Calu3 (cell line): ENCODE results near the gene OBP2B. TPM values are rescaled to one million over a fixed set of nuclear protein-coding genes. Genes with fewer than 3 reads are reported as not detected.
A peak's percentile ranks its signal among the peaks of the same experiment; 100 is the strongest.
"Not testable (repeated sequence)": the region's sequence is repeated elsewhere in the genome, so short reads cannot be mapped to it uniquely, and the experiment has no call there.

Experiments
- BruUV-seq: library from RNA; stranded (reverse); fragments of 400-500 nt; replicated peaks from 2 replicates; lab custom pipeline; 2021; lab: Mats Ljungman, UMichigan
- CTCF ChIA-PET: fragments of 300-600 bp; sonication (Branson Sonifier 250); formaldehyde crosslinking; loops from one replicate; lab custom pipeline; 2022; ENCODE audit warnings: antibody characterized with exemption; lab: Charles Lee
- DNase-seq: peaks from one replicate; pipeline ENCODE4 v3.0.0; 2022
- H3K27ac Mint-ChIP-seq: one replicate; pipeline ENCODE4 v1.8.0; 2022; ENCODE audit warnings: mixed read lengths; ENCODE audit not compliant: unreplicated experiment
- H3K27me3 Mint-ChIP-seq: one replicate; pipeline ENCODE4 v1.8.0; 2022; ENCODE audit warnings: mixed read lengths; ENCODE audit not compliant: unreplicated experiment
- H3K36me3 Mint-ChIP-seq: one replicate; pipeline ENCODE4 v1.8.0; 2022; ENCODE audit warnings: mild to moderate bottlenecking, moderate library complexity, mixed read lengths; ENCODE audit not compliant: insufficient read depth, unreplicated experiment
- H3K4me1 Mint-ChIP-seq: one replicate; pipeline ENCODE4 v1.8.0; 2022; ENCODE audit warnings: mild to moderate bottlenecking, low read depth, mixed read lengths; ENCODE audit not compliant: unreplicated experiment
- H3K4me3 Mint-ChIP-seq: one replicate; pipeline ENCODE4 v1.8.0; 2022; ENCODE audit warnings: mild to moderate bottlenecking, low read depth, moderate library complexity, mixed read lengths; ENCODE audit not compliant: unreplicated experiment
- H3K9me3 Mint-ChIP-seq: one replicate; pipeline ENCODE4 v1.8.0; 2022; ENCODE audit warnings: low read depth, mixed read lengths; ENCODE audit not compliant: unreplicated experiment
- intact Hi-C: fragments of 100-400 bp; cut with micrococcal nuclease; formaldehyde crosslinking; loops from one replicate; pipeline ENCODE4 v1.10.0; 2022; ENCODE audit not compliant: unreplicated experiment
- total RNA-seq: library from RNA; stranded (reverse); gene quantifications from 2 replicates; pipeline ENCODE4 v1.2.3, GENCODE V29; 2022
- TF ChIP-seq, protein P1 (sequence below): fragments of 200-600 bp; IDR thresholded peaks from one replicate; pipeline ENCODE4 v1.8.0; 2022; ENCODE audit warnings: antibody characterized with exemption; ENCODE audit not compliant: unreplicated experiment

Gene OBP2B
- total RNA-seq, 1 experiment from 2014 or later, result not detected

DNA sequence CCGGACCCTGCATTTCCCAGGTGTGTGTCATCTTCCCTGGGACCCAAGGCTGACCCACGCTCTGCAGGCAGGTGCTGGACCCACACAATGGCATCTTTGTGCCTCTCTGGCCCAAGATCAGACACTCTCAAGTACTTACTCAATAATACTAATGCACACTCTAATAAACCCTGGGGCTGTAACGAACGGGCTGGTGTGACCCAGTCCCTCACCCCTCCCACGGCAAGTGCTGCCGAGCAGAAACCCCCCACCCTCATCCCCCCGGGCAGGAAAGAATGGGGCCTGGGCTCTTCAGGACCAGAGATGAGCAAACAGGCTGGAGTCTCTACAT, 1.1 kb upstream of the OBP2B start:
- no TSS peak for BruUV-seq
- Mint-ChIP-seq H3K27ac (no peak overlapping the region), H3K9me3 (no peaks in the 10 kb centered on the region)

GRCh38 chr9:133209327-133210201, 514 bp upstream of the OBP2B start:
- BruUV-seq, CTCF ChIA-PET, DNase-seq, H3K9me3 Mint-ChIP-seq, H3K36me3 Mint-ChIP-seq, H3K4me3 Mint-ChIP-seq, intact Hi-C loops, H3K27me3 Mint-ChIP-seq, H3K27ac Mint-ChIP-seq: not testable (repeated sequence)
- H3K4me1 Mint-ChIP-seq, result peaks cover 20% of the 10 kb centered on the region

More for the DNA sequence above, 1.1 kb upstream of the OBP2B start:
- no peak overlapping the region for H3K4me3 Mint-ChIP-seq
- intact Hi-C loops, result no loop called here
- H3K36me3 Mint-ChIP-seq, result peaks cover under 1% of the 10 kb centered on the region
- peak; percentile 70 for DNase-seq
- peaks cover 23% of the 10 kb centered on the region for H3K4me1 Mint-ChIP-seq
- H3K27me3 Mint-ChIP-seq, result no peaks in the 10 kb centered on the region
- CTCF ChIA-PET, result no interaction called here
- TF ChIP-seq, protein P1, sequence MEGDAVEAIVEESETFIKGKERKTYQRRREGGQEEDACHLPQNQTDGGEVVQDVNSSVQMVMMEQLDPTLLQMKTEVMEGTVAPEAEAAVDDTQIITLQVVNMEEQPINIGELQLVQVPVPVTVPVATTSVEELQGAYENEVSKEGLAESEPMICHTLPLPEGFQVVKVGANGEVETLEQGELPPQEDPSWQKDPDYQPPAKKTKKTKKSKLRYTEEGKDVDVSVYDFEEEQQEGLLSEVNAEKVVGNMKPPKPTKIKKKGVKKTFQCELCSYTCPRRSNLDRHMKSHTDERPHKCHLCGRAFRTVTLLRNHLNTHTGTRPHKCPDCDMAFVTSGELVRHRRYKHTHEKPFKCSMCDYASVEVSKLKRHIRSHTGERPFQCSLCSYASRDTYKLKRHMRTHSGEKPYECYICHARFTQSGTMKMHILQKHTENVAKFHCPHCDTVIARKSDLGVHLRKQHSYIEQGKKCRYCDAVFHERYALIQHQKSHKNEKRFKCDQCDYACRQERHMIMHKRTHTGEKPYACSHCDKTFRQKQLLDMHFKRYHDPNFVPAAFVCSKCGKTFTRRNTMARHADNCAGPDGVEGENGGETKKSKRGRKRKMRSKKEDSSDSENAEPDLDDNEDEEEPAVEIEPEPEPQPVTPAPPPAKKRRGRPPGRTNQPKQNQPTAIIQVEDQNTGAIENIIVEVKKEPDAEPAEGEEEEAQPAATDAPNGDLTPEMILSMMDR, result no peak

DNA sequence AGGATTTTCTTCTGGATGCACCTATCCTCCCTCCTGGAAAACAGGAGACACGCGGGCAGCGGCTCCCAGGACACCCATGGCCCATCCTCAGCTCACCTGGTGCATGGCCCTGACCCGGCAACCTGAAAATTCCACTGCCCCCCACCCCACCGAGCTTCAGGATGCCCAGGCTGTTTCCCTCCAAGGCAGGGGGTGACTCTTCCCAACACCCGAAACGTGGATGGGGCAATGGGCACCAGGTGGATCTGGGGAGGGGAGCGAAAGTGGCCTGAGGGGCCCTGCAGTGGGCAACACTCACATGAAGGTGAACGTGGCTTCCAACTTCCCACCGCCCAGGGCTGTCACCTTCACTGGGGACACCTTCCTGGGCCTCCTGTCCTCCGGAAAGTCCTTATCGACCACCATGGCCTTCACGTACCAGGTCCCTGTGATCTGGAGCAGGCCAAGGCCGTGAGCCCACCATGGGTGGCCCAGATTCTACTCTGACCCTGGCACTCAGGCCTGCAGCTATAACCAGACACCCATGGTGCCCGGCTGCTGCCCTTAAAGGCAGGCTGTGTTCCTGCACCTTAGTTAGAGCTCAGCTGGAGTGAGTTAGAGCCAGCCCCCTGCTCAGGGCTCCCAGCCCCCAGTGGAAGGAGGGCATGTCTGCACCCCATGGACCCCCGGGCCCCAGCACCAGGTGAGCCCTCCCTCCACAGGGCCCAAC, 725 bp downstream of the OBP2B start:
- BruUV-seq, H3K27me3 Mint-ChIP-seq, CTCF ChIA-PET, DNase-seq, intact Hi-C loops, H3K9me3 Mint-ChIP-seq, H3K36me3 Mint-ChIP-seq, H3K4me3 Mint-ChIP-seq, H3K27ac Mint-ChIP-seq: not testable (repeated sequence)
- peaks cover 12% of the 10 kb centered on the region for H3K4me1 Mint-ChIP-seq

GRCh38 chr9:133207540-133208170, 1.4 kb downstream of the OBP2B start:
- H3K27ac Mint-ChIP-seq, result no peak overlapping the region
- peaks cover 4% of the 10 kb centered on the region for H3K36me3 Mint-ChIP-seq
- CTCF ChIA-PET, result no interaction called here
- intact Hi-C loops, result no loop called here
- TF ChIP-seq, protein P1, result no peak
- H3K4me3 Mint-ChIP-seq, result no peak overlapping the region
- H3K4me1 Mint-ChIP-seq, result peaks cover 12% of the 10 kb centered on the region
- H3K9me3 Mint-ChIP-seq, result no peaks in the 10 kb centered on the region
- no peak for DNase-seq
- H3K27me3 Mint-ChIP-seq, result no peaks in the 10 kb centered on the region
- BruUV-seq, result no TSS peak

DNA sequence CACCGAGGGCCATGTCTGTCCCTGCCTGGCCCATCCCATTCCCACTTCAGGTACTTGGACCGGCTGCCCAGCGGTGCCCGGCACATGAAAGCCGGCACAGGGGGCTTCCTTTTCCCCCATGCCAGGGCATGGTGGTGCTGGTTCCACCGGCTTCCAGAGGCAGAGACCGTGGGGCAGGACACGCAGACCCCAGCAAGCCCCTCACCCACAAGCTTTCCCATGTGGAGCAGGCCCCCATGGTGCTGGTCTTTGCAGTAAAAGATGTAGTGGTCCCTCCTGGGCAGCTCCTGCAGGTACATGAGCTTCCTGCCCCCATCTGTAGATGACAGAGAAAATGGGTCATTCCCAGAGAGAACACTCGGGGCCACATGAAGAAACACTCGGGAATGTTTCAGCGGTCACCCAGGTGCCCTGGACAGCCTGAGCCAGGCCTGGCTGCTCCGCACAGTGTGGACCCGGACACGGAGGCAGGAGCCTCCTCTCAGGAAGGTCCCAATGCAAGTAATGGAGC, 2.0 kb downstream of the OBP2B start:
- Mint-ChIP-seq H3K4me1 (peaks cover 12% of the 10 kb centered on the region), H3K27ac (no peak overlapping the region), H3K9me3 (no peaks in the 10 kb centered on the region), H3K4me3 (no peak overlapping the region), H3K27me3 (no peaks in the 10 kb centered on the region), H3K36me3 (peaks cover 4% of the 10 kb centered on the region)
- no peak for DNase-seq
- CTCF ChIA-PET, result no interaction called here
- TF ChIP-seq, protein P1, result no peak
- intact Hi-C loops, result no loop called here
- no TSS peak for BruUV-seq
